Naive B cell (primary cell): Measurements from ENCODE around the gene MDH1. TPM values are rescaled to one million over a fixed set of nuclear protein-coding genes. Genes with fewer than 3 reads are reported as not detected.

Experiments used
- polyA plus RNA-seq, 6 donors: library from polyadenylated mRNA; unstranded; fragments of 300-500 nt; fragmentation: Illumina TruSeq; gene quantifications; one replicate each; pipeline ENCODE4 v1.2.3, GENCODE V29; 2021; ENCODE audit warnings: low read depth in 6 of 6

MDH1 gene
- polyA plus RNA-seq, 6 donors from 2014 or later = 203 to 322 (median 271) TPM

Other genes with a start within 250 kb of the MDH1 start
- 1 to 10 TPM; 3.8 to 8.5 (median 5.9) TPM for gene WDPCP, start 486 bp upstream of the MDH1 start, polyA plus RNA-seq